CD4-positive, CD25-positive, alpha-beta regulatory T cell (primary cell): ENCODE results near the gene EPN2. TPM values are rescaled to one million over a fixed set of nuclear protein-coding genes. Genes with fewer than 3 reads are reported as not detected.
A peak's percentile ranks its signal among the peaks of the same experiment; 100 is the strongest.

ENCODE experiments used
- ATAC-seq, 2 donors: fragments of 150-1000 bp; cut with Tn5 transposase; one replicate each; pipeline ENCODE4 v1.10.0; 2021; ENCODE audit warnings: low read depth in 2 of 2, moderate number of reproducible peaks in 2 of 2, moderate library complexity in 1 of 2
- DNase-seq, 3 donors: peaks; one replicate each; pipeline versions ENCODE4 v3.0.0 to v3.0.0-alpha.2; 2012 to 2022; ENCODE audit warnings: mixed read lengths in 1 of 3
- H3K27ac ChIP-seq: one replicate; pipeline ENCODE4 v1.7.0; 2013; ENCODE audit warnings: mild to moderate bottlenecking, low read length; ENCODE audit not compliant: insufficient read depth, poor library complexity, severe bottlenecking
- H3K27me3 ChIP-seq: one replicate; pipeline ENCODE4 v1.7.0; 2013; ENCODE audit warnings: low read length; ENCODE audit not compliant: control insufficient read depth, insufficient read depth
- H3K36me3 ChIP-seq: one replicate; pipeline ENCODE4 v1.7.0; 2013; ENCODE audit warnings: mild to moderate bottlenecking, low read length, moderate library complexity; ENCODE audit not compliant: control insufficient read depth, insufficient read depth
- H3K4me1 ChIP-seq: 2 replicates; pipeline ENCODE4 v1.7.0; 2013; ENCODE audit warnings: mild to moderate bottlenecking, low read length; ENCODE audit not compliant: insufficient read depth, control insufficient read depth, poor library complexity, severe bottlenecking
- H3K4me3 ChIP-seq: one replicate; pipeline ENCODE4 v1.7.0; 2013; ENCODE audit warnings: low read depth, mild to moderate bottlenecking, low read length, moderate library complexity
- H3K9me3 ChIP-seq, 2 experiments: 1 replicate in 1 of 2; 2 replicates in 1 of 2; pipeline ENCODE4 v1.7.0; 2013; ENCODE audit warnings: low read length in 2 of 2, mild to moderate bottlenecking in 1 of 2, moderate library complexity in 1 of 2; ENCODE audit not compliant: control insufficient read depth in 2 of 2
- H3K27ac Mint-ChIP-seq, 3 donors: one replicate each; pipeline ENCODE4 v1.8.0; 2020 to 2022; ENCODE audit warnings: mild to moderate bottlenecking in 3 of 3, mixed read lengths in 3 of 3, moderate library complexity in 2 of 3
- H3K27me3 Mint-ChIP-seq: one replicate; pipeline ENCODE4 v1.8.0; 2022; ENCODE audit warnings: mild to moderate bottlenecking, mixed read lengths
- H3K36me3 Mint-ChIP-seq: one replicate; pipeline ENCODE4 v1.8.0; 2020; ENCODE audit warnings: mixed read lengths
- H3K4me1 Mint-ChIP-seq, 4 donors: one replicate each; pipeline ENCODE4 v1.8.0; 2020 to 2022; ENCODE audit warnings: mixed read lengths in 4 of 4, mild to moderate bottlenecking in 1 of 4
- H3K4me3 Mint-ChIP-seq, 4 donors: one replicate each; pipeline ENCODE4 v1.8.0; 2020 to 2022; ENCODE audit warnings: mild to moderate bottlenecking in 4 of 4, mixed read lengths in 4 of 4, moderate library complexity in 3 of 4
- H3K9me3 Mint-ChIP-seq, 7 donors: one replicate each; pipeline ENCODE4 v1.8.0; 2020 to 2022; ENCODE audit warnings: mixed read lengths in 7 of 7, mild to moderate bottlenecking in 3 of 7, moderate library complexity in 2 of 7
- polyA plus RNA-seq, 4 donors: library from polyadenylated mRNA; unstranded; fragments of 300-500 nt; fragmentation: Illumina TruSeq; gene quantifications; one replicate each; pipeline ENCODE4 v1.2.3, GENCODE V29; 2021
- total RNA-seq: library from RNA; stranded (reverse); gene quantifications from one replicate; pipeline ENCODE4 v1.2.3, GENCODE V29; 2022

Gene EPN2
- total and polyA plus RNA-seq, 5 donors from 2014 or later: 7.1 to 14.9 (median 8.1) TPM

GRCh38 chr17:19311421-19312215 is 74.5 kb downstream of the EPN2 start:
- DNase-seq (no peak), ATAC-seq (no peak)
- Mint-ChIP-seq H3K27me3 (peaks cover 4% of the 10 kb centered on the region), H3K9me3 (no peaks in the 10 kb centered on the region), H3K27ac (no peak overlapping the region), H3K4me3 (no peak overlapping the region), H3K4me1 (peaks cover 4 to 11% (median 6%) of the 10 kb centered on the region in 4 donors), H3K36me3 (peaks cover 15% of the 10 kb centered on the region)
- Histone ChIP-seq H3K27me3 (no peaks in the 10 kb centered on the region), H3K36me3 (no peaks in the 10 kb centered on the region), H3K4me3 (no peak overlapping the region), H3K27ac (no peak overlapping the region), H3K9me3 (no peaks in the 10 kb centered on the region), H3K4me1 (peaks cover 4% of the 10 kb centered on the region)

- no peaks in the 10 kb centered on the region for H3K27me3 ChIP-seq
- no peaks in the 10 kb centered on the region for H3K9me3 ChIP-seq
- H3K9me3 Mint-ChIP-seq: no peaks in the 10 kb centered on the region
- no peaks in the 10 kb centered on the region for H3K4me1 ChIP-seq
- H3K27me3 Mint-ChIP-seq: peaks cover 4% of the 10 kb centered on the region
- H3K27ac ChIP-seq: no peak overlapping the region
- H3K4me3 ChIP-seq: no peak overlapping the region
- H3K36me3 ChIP-seq: no peaks in the 10 kb centered on the region
- DNase-seq: no peak
- peaks cover 15% of the 10 kb centered on the region for H3K36me3 Mint-ChIP-seq
- H3K27ac Mint-ChIP-seq: no peak overlapping the region
- no peak overlapping the region for H3K4me3 Mint-ChIP-seq
- ATAC-seq: no peak
- peaks cover 0 to 6% (median 3%) of the 10 kb centered on the region in 4 donors for H3K4me1 Mint-ChIP-seq
Measured at GRCh38 chr17:19312406-19312805, 75.2 kb downstream of the EPN2 start.

GRCh38 chr17:19313066-19313745 is 76.0 kb downstream of the EPN2 start:
- H3K36me3 Mint-ChIP-seq: peaks cover 15% of the 10 kb centered on the region
- Histone ChIP-seq H3K9me3 (no peaks in the 10 kb centered on the region), H3K4me1 (no peaks in the 10 kb centered on the region), H3K27me3 (no peaks in the 10 kb centered on the region), H3K36me3 (no peaks in the 10 kb centered on the region), H3K4me3 (no peak overlapping the region), H3K27ac (no peak overlapping the region)
- H3K4me3 Mint-ChIP-seq: no peak overlapping the region
- H3K4me1 Mint-ChIP-seq: peaks cover 0 to 1% (median under 1%) of the 10 kb centered on the region in 4 donors
- no peak overlapping the region for H3K27ac Mint-ChIP-seq
- peaks cover 4% of the 10 kb centered on the region for H3K27me3 Mint-ChIP-seq
- ATAC-seq: no peak
- no peaks in the 10 kb centered on the region for H3K9me3 Mint-ChIP-seq
- DNase-seq: no peak

- no peak for DNase-seq
- H3K4me1 ChIP-seq: no peaks in the 10 kb centered on the region
- H3K36me3 Mint-ChIP-seq: peaks cover 15% of the 10 kb centered on the region
- no peak for ATAC-seq
- no peaks in the 10 kb centered on the region for H3K4me1 Mint-ChIP-seq
- H3K9me3 ChIP-seq: no peaks in the 10 kb centered on the region
- no peaks in the 10 kb centered on the region for H3K36me3 ChIP-seq
- H3K4me3 Mint-ChIP-seq: no peak overlapping the region
- peak overlapping the region in 1 of 3 donors; percentile 70 for H3K27ac Mint-ChIP-seq
- no peak overlapping the region for H3K27ac ChIP-seq
- H3K9me3 Mint-ChIP-seq: no peaks in the 10 kb centered on the region
- H3K27me3 Mint-ChIP-seq: peaks cover 4% of the 10 kb centered on the region
- H3K4me3 ChIP-seq: no peak overlapping the region
- H3K27me3 ChIP-seq: no peaks in the 10 kb centered on the region
Measured at GRCh38 chr17:19313746-19314651, 76.8 kb downstream of the EPN2 start.

GRCh38 chr17:19315104-19315503 is 77.9 kb downstream of the EPN2 start:
- Histone ChIP-seq H3K4me1 (no peaks in the 10 kb centered on the region), H3K4me3 (no peak overlapping the region), H3K9me3 (no peaks in the 10 kb centered on the region), H3K27me3 (no peaks in the 10 kb centered on the region), H3K27ac (no peak overlapping the region), H3K36me3 (no peaks in the 10 kb centered on the region)
- DNase-seq (no peak), ATAC-seq (no peak)
- H3K36me3 Mint-ChIP-seq: peaks cover 15% of the 10 kb centered on the region
- no peak overlapping the region for H3K4me3 Mint-ChIP-seq
- H3K27ac Mint-ChIP-seq: no peak overlapping the region
- no peaks in the 10 kb centered on the region for H3K9me3 Mint-ChIP-seq
- peaks cover 4% of the 10 kb centered on the region for H3K27me3 Mint-ChIP-seq
- no peaks in the 10 kb centered on the region for H3K4me1 Mint-ChIP-seq

- peaks cover 0 to 2% (median 0%) of the 10 kb centered on the region in 7 donors for H3K9me3 Mint-ChIP-seq
- no peaks in the 10 kb centered on the region for H3K4me1 Mint-ChIP-seq
- no peaks in the 10 kb centered on the region for H3K4me1 ChIP-seq
- no peak overlapping the region for H3K4me3 Mint-ChIP-seq
- H3K27ac ChIP-seq: no peak overlapping the region
- no peaks in the 10 kb centered on the region for H3K27me3 ChIP-seq
- no peak for DNase-seq
- no peak overlapping the region for H3K4me3 ChIP-seq
- H3K9me3 ChIP-seq: no peaks in the 10 kb centered on the region
- no peaks in the 10 kb centered on the region for H3K36me3 ChIP-seq
- no peak for ATAC-seq
- peaks cover 4% of the 10 kb centered on the region for H3K27me3 Mint-ChIP-seq
- H3K27ac Mint-ChIP-seq: no peak overlapping the region
- peaks cover 15% of the 10 kb centered on the region for H3K36me3 Mint-ChIP-seq
Measured at GRCh38 chr17:19316761-19317358, 79.7 kb downstream of the EPN2 start.

- H3K4me1 Mint-ChIP-seq: no peaks in the 10 kb centered on the region
- H3K27ac ChIP-seq: no peak overlapping the region
- ATAC-seq: no peak
- peaks cover 4% of the 10 kb centered on the region for H3K27me3 Mint-ChIP-seq
- peaks cover 13% of the 10 kb centered on the region for H3K36me3 Mint-ChIP-seq
- no peaks in the 10 kb centered on the region for H3K4me1 ChIP-seq
- H3K27ac Mint-ChIP-seq: no peak overlapping the region
- H3K27me3 ChIP-seq: no peaks in the 10 kb centered on the region
- H3K9me3 Mint-ChIP-seq: peaks cover 0 to 2% (median 0%) of the 10 kb centered on the region in 7 donors
- DNase-seq: no peak
- H3K4me3 Mint-ChIP-seq: no peak overlapping the region
- H3K4me3 ChIP-seq: no peak overlapping the region
- H3K36me3 ChIP-seq: no peaks in the 10 kb centered on the region
- H3K9me3 ChIP-seq: no peaks in the 10 kb centered on the region
Measured at GRCh38 chr17:19317359-19318095, 80.4 kb downstream of the EPN2 start.
